A549 (cell line): ENCODE measurements around the gene PIM3. TPM values are rescaled to one million over a fixed set of nuclear protein-coding genes. Genes with fewer than 3 reads are reported as not detected.

Source experiments
- ATAC-seq, 2 experiments: fragments of 200-7000 bp in 1 of 2; fragments of >200 bp in 1 of 2; cut with Nextera tagmentation in 1 of 2; cut with Tn5 transposase in 1 of 2; 3 replicates each; pipeline versions ENCODE4 v1.8.0 to v1.9.1; 2018 to 2020; ENCODE audit warnings: mild to moderate bottlenecking in 1 of 2, moderate library complexity in 1 of 2
- CTCF ChIA-PET: fragments of 300-600 bp; sonication (Branson Sonifier 250); formaldehyde crosslinking; extraction: SDS; loops from one replicate; lab custom pipeline; 2021; ENCODE audit warnings: antibody characterized with exemption, inconsistent platforms; lab: Yijun Ruan, JAX
- POLR2A ChIA-PET: fragments of 350-600 bp; formaldehyde crosslinking; extraction: SDS; loops from one replicate; lab custom pipeline; 2021; ENCODE audit warnings: antibody characterized with exemption, inconsistent platforms; lab: Yijun Ruan, JAX
- DNase-seq, 2 experiments: peaks; one replicate each; pipeline versions ENCODE4 v3.0.0 to v3.0.0-alpha.2; 2011 to 2016; ENCODE audit warnings: low read depth in 1 of 2, low spot score in 1 of 2
- FAIRE-seq: peaks from 2 replicates; lab custom pipeline; 2011; peaks lifted over from hg19 to GRCh38; lab: Jason Lieb, UNC
- H3K27ac ChIP-seq, 2 experiments: fragments of >200 bp; sonication (Bioruptor Twin); formaldehyde crosslinking; 3 replicates each; pipeline ENCODE4 v1.5.1; 2016 to 2017
- H3K4me1 ChIP-seq: fragments of >200 bp; sonication (Bioruptor Twin); formaldehyde crosslinking; 3 replicates; pipeline ENCODE4 v1.6.1; 2016
- H3K4me2 ChIP-seq: fragments of >200 bp; sonication (Bioruptor Twin); formaldehyde crosslinking; 3 replicates; pipeline ENCODE4 v1.6.1; 2016
- H3K4me3 ChIP-seq: fragments of >200 bp; sonication (Bioruptor Twin); formaldehyde crosslinking; 3 replicates; pipeline ENCODE4 v1.5.1; 2016
- H3K9me3 ChIP-seq: fragments of >200 bp; sonication (Bioruptor Twin); formaldehyde crosslinking; 3 replicates; pipeline ENCODE4 v1.6.1; 2016
- CEBPB ChIP-seq, 2 experiments: fragments of >200 bp in 1 of 2; sonication (Bioruptor Twin) in 1 of 2; formaldehyde crosslinking in 1 of 2; IDR thresholded peaks; 2 replicates each; pipeline ENCODE4 v1.6.1; 2012 to 2016
- HEYL ChIP-seq: fragments of 250-450 bp; sonication (Bioruptor Pico); IDR thresholded peaks from 2 replicates; pipeline ENCODE4 v1.8.0; 2021; ENCODE audit warnings: mild to moderate bottlenecking, moderate library complexity
- MAZ ChIP-seq: fragments of 150-350 bp; IDR thresholded peaks from 2 replicates; pipeline ENCODE4 v1.6.1; 2014; ENCODE audit warnings: antibody characterized with exemption, low read depth, low read length, borderline replicate concordance
- RCOR1 ChIP-seq: fragments of 150-350 bp; IDR thresholded peaks from 2 replicates; pipeline ENCODE4 v1.6.1; 2014; ENCODE audit warnings: antibody characterized with exemption, low read length, low read depth
- WGBS: methylation state at CpG from one replicate; pipeline ENCODE4 v1.1.6; 2017; ENCODE audit errors: missing lambda C conversion rate; 5-methylcytosine and 5-hydroxymethylcytosine counted together
- polyA plus RNA-seq, 4 experiments: library from polyadenylated mRNA; depleted of rRNA in 3 of 4; stranded (reverse); fragments of >200 nt; fragmentation: RNase III in 1 of 4; extraction: RNeasy Plus Mini Kit Qiagen cat#74134 plus additional on column Dnase treatment in 1 of 4; gene quantifications; 2 replicates in 3 of 4; 3 replicates in 1 of 4; pipeline ENCODE4 v1.2.3, GENCODE V29; 2011 to 2017
- small RNA-seq, 6 experiments: library from RNA; depleted of rRNA; stranded (forward); fragments of <200 nt; gene quantifications; one replicate each; pipeline ENCODE3, GENCODE V24; 2012

Gene PIM3
- polyA plus RNA-seq, 2 of the 4 experiments (the other 2 are of a cell fraction): 4.4 to 11.3 TPM

DNA sequence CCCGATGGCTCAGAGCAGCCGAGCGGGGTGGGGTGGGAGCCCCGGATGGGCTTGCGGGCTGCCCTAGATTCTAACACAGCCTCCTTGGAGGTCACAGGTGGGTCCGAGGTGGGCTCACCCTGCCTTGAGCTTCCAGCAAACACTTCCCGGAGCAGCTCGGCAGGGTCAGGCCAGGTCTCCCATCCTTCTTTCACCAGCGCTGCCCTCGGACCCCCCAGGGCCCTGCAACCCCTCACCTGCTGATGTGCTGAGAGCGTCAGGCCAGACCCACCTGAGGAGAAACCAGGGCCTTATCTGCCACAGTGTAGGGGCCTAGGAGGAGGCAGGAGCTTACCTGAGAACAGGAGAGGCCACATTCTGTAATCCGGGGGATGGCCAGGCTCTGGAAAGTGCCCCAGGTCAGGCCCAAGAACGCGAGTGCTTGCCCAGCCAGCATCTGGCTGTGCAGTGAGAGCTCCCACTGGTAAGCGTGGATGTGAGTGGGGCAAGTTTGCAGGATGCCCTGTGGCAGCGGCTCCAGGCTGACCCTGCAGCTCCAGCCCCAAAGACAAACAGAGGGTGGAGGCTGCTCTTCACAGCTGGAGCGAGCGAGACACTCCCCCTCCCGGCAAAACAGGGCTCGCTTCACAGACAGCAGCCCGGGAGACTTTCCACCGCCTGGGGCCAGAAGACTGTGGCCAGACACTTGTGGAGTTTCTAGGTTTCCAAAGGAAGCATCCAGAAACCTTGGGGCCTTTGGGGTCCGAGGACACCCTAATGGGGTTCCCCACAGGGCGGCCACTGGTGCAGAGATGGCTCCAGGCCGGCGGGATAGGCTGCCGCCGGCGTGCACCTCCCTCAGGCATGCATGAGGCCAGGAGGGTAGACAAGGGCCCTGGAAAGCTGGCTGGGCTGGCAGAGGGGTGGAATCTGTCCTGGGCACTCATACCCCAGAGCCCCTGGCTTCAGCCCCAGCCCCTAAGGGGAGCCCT is 51.9 kb downstream of the PIM3 start, which contains the start of gene IL17REL:
Gene IL17REL (minus strand): TSS at position 555 of the 971 bp plus-strand sequence. CDS start 119 bp downstream, at position 436.
- ATAC-seq: peak in 1 of 2 experiments; percentile 43; a peak in 3 of 6 replicates
- TF ChIP-seq CEBPB (IDR thresholded peaks at IDR 0.05) (no peak), RCOR1 (no peak), HEYL (CRISPR knock-in tag) (no peak), MAZ (no peak)
- CTCF ChIA-PET: interaction anchor here (0.7 to 2.3 kb wide), 4 partner anchors 15 to 252 kb away, joined by 3 to 14 read pairs (median 4); no protein-coding TSS in a partner anchor

More for the DNA sequence above, 51.9 kb downstream of the PIM3 start, which contains the start of gene IL17REL:
- POLR2A ChIA-PET: no interaction called here
- no peak within 1 kb of the TSS for H3K4me3 ChIP-seq
- no peaks in the 10 kb centered on the region for H3K9me3 ChIP-seq
- DNase-seq (no peak), FAIRE-seq (no peak)
- no peak within 1 kb of the TSS for H3K4me2 ChIP-seq
- 73% methylated on average over 14 of the region's 29 CpGs for WGBS
- H3K4me1 ChIP-seq: 0 out of 3 replicates have a peak, but pooled peaks cover 4% of the 10 kb centered on the region
- no peak within 1 kb of the TSS for H3K27ac ChIP-seq

Small RNAs within 50 kb of the gene (small RNA-seq; reads per million reads assigned to genes)
- gene MIR6821: 0 to 7.3 (median 0) reads per million in 6 experiments

Other genes with a start within 250 kb of the PIM3 start
- 3.7 and 4.8 TPM in 2 replicates for gene BRD1, start 132.9 kb upstream of the PIM3 start, polyA plus RNA-seq (2011; rRNA removed)
- gene BRD1, start 132.9 kb upstream of the PIM3 start, polyA plus RNA-seq (2017; fragmentation: RNase III; extraction: RNeasy Plus Mini Kit Qiagen cat#74134 plus additional on column Dnase treatment): 11.4 to 11.7 TPM (median 11.5 TPM) in 3 replicates
- gene ZBED4, start 106.9 kb upstream of the PIM3 start, polyA plus RNA-seq (2011; rRNA removed): 8.6 and 12.3 TPM in 2 replicates
- 8.5 to 9.5 TPM (median 8.9 TPM) in 3 replicates for gene ZBED4, start 106.9 kb upstream of the PIM3 start, polyA plus RNA-seq (2017; fragmentation: RNase III; extraction: RNeasy Plus Mini Kit Qiagen cat#74134 plus additional on column Dnase treatment)
- gene ALG12, start 42.3 kb upstream of the PIM3 start, polyA plus RNA-seq (2011; rRNA removed): 4.4 and 5.2 TPM in 2 replicates
- 6.3 to 9.0 TPM (median 7.7 TPM) in 3 replicates for gene ALG12, start 42.3 kb upstream of the PIM3 start, polyA plus RNA-seq (2017; fragmentation: RNase III; extraction: RNeasy Plus Mini Kit Qiagen cat#74134 plus additional on column Dnase treatment)
- gene CRELD2, start 42.1 kb upstream of the PIM3 start, polyA plus RNA-seq (2011; rRNA removed): 14.4 and 15.1 TPM in 2 replicates
- gene CRELD2, start 42.1 kb upstream of the PIM3 start, polyA plus RNA-seq (2017; fragmentation: RNase III; extraction: RNeasy Plus Mini Kit Qiagen cat#74134 plus additional on column Dnase treatment): 18.7 to 20.6 TPM (median 18.7 TPM) in 3 replicates
- gene IL17REL, start 52.0 kb downstream of the PIM3 start, polyA plus RNA-seq (2011; rRNA removed): 0.03 TPM in 1 of 2 replicates, not detected in the other
- 0.06 to 0.08 TPM (median 0.07 TPM) in 3 replicates for gene IL17REL, start 52.0 kb downstream of the PIM3 start, polyA plus RNA-seq (2017; fragmentation: RNase III; extraction: RNeasy Plus Mini Kit Qiagen cat#74134 plus additional on column Dnase treatment)
- not detected in 2 replicates for gene TTLL8, start 97.5 kb downstream of the PIM3 start, polyA plus RNA-seq (2011; rRNA removed)
- not detected in 3 replicates for gene TTLL8, start 97.5 kb downstream of the PIM3 start, polyA plus RNA-seq (2017; fragmentation: RNase III; extraction: RNeasy Plus Mini Kit Qiagen cat#74134 plus additional on column Dnase treatment)
- gene MLC1, start 124.7 kb downstream of the PIM3 start, polyA plus RNA-seq (2011; rRNA removed): not detected in 2 replicates
- gene MLC1, start 124.7 kb downstream of the PIM3 start, polyA plus RNA-seq (2017; fragmentation: RNase III; extraction: RNeasy Plus Mini Kit Qiagen cat#74134 plus additional on column Dnase treatment): not detected in 3 replicates
- 0.04 TPM in 1 of 2 replicates, not detected in the other for gene MOV10L1, start 129.2 kb downstream of the PIM3 start, polyA plus RNA-seq (2011; rRNA removed)
- 0.04 to 0.30 TPM in 2 of 3 replicates, not detected in the other for gene MOV10L1, start 129.2 kb downstream of the PIM3 start, polyA plus RNA-seq (2017; fragmentation: RNase III; extraction: RNeasy Plus Mini Kit Qiagen cat#74134 plus additional on column Dnase treatment)
- 1.5 and 1.6 TPM in 2 replicates for gene PANX2, start 210.0 kb downstream of the PIM3 start, polyA plus RNA-seq (2011; rRNA removed)
- gene PANX2, start 210.0 kb downstream of the PIM3 start, polyA plus RNA-seq (2017; fragmentation: RNase III; extraction: RNeasy Plus Mini Kit Qiagen cat#74134 plus additional on column Dnase treatment): 3.9 to 4.4 TPM (median 4.3 TPM) in 3 replicates
- 13.4 and 14.8 TPM in 2 replicates for gene TRABD, start 225.1 kb downstream of the PIM3 start, polyA plus RNA-seq (2011; rRNA removed)
- 28.2 to 30.9 TPM (median 30.4 TPM) in 3 replicates for gene TRABD, start 225.1 kb downstream of the PIM3 start, polyA plus RNA-seq (2017; fragmentation: RNase III; extraction: RNeasy Plus Mini Kit Qiagen cat#74134 plus additional on column Dnase treatment)
- gene SELENOO, start 240.2 kb downstream of the PIM3 start, polyA plus RNA-seq (2011; rRNA removed): 7.8 and 8.1 TPM in 2 replicates
- gene SELENOO, start 240.2 kb downstream of the PIM3 start, polyA plus RNA-seq (2017; fragmentation: RNase III; extraction: RNeasy Plus Mini Kit Qiagen cat#74134 plus additional on column Dnase treatment): 11.3 to 14.7 TPM (median 13.7 TPM) in 3 replicates